Sigmoid colon (tissue), 4 donors: ENCODE measurements around the gene RTP1.

Experiments
- CTCF ChIP-seq, 4 experiments: fragments of 450-650 bp in 3 of 4; fragments of 200-600 bp in 1 of 4; IDR thresholded peaks; one replicate each; pipeline ENCODE4 v1.5.1; 2016 to 2019; ENCODE audit warnings: antibody characterized with exemption in 4 of 4, mild to moderate bottlenecking in 3 of 4, moderate library complexity in 2 of 4
- EP300 ChIP-seq, 4 donors: sonication (generic); formaldehyde crosslinking; IDR thresholded peaks; one replicate each; pipeline ENCODE4 v1.6.1; 2017; ENCODE audit warnings: antibody characterized with exemption in 4 of 4
- POLR2A ChIP-seq, 2 donors: fragments of 450-650 bp; IDR thresholded peaks; one replicate each; pipeline ENCODE4 v1.6.1; 2016; ENCODE audit warnings: antibody characterized with exemption in 2 of 2, mild to moderate bottlenecking in 2 of 2, moderate library complexity in 2 of 2
- POLR2AphosphoS5 ChIP-seq, 4 donors: sonication (generic); formaldehyde crosslinking; IDR thresholded peaks; one replicate each; pipeline ENCODE4 v1.6.1; 2017; ENCODE audit warnings: antibody characterized with exemption in 4 of 4

- no peak for TF ChIP-seq POLR2A (IDR thresholded peaks at IDR 0.05)
- TF ChIP-seq CTCF (IDR thresholded peaks at IDR 0.05), result no peak
- no peak for TF ChIP-seq POLR2AphosphoS5 (IDR thresholded peaks at IDR 0.05)
- no peak for TF ChIP-seq EP300 (IDR thresholded peaks at IDR 0.05)
These were observed 18.2 kb downstream of the RTP1 start for GRCh38 chr3:187215460-187215859.
